ENCODE results near the gene MCM5.
"Not testable (repeated sequence)": the region's sequence is repeated elsewhere in the genome, so short reads cannot be mapped to it uniquely, and the experiment has no call there.

MCM5 gene

GRCh38 chr22:35379146-35379993, 20.6 kb upstream of the MCM5 start:
- ATAC-seq: no peak

GRCh38 chr22:35380013-35380412, 19.9 kb upstream of the MCM5 start:
- ATAC-seq: no peak

GRCh38 chr22:35380537-35381423, 19.2 kb upstream of the MCM5 start, which contains the start of gene HMOX1:
Gene HMOX1, plus strand, starts transcription at chr22:35381096. Its CDS starts 78 bp downstream, at chr22:35381174.
- ATAC-seq: peak; percentile 79 to 80

GRCh38 chr22:35381424-35382009, 18.4 kb upstream of the MCM5 start:
- ATAC-seq: no peak

- no peak for ATAC-seq
These were observed 16.3 kb upstream of the MCM5 start for GRCh38 chr22:35383679-35384071.

- no peak for ATAC-seq
These were observed 15.4 kb upstream of the MCM5 start for GRCh38 chr22:35384527-35384926.

- ATAC-seq: no peak
These were observed 14.9 kb upstream of the MCM5 start for GRCh38 chr22:35384975-35385588.

- no peak for ATAC-seq
These were observed 13.2 kb upstream of the MCM5 start for GRCh38 chr22:35386670-35387288.

GRCh38 chr22:35390933-35391332, 9.0 kb upstream of the MCM5 start:
- no peak for ATAC-seq

GRCh38 chr22:35392357-35392756, 7.6 kb upstream of the MCM5 start:
- ATAC-seq: no peak

- no peak for ATAC-seq
These were observed 6.6 kb upstream of the MCM5 start for GRCh38 chr22:35393116-35394010.

GRCh38 chr22:35394011-35394312, 6.0 kb upstream of the MCM5 start:
- ATAC-seq: no peak

GRCh38 chr22:35394810-35395563, 5.0 kb upstream of the MCM5 start:
- ATAC-seq: no peak

GRCh38 chr22:35396622-35397021, 3.3 kb upstream of the MCM5 start:
- not testable (repeated sequence) for ATAC-seq

GRCh38 chr22:35397095-35397904, 2.6 kb upstream of the MCM5 start:
- no peak for ATAC-seq

GRCh38 chr22:35398591-35398973, 1.4 kb upstream of the MCM5 start:
- ATAC-seq: no peak

GRCh38 chr22:35399114-35399677, 744 bp upstream of the MCM5 start:
- no peak for ATAC-seq

- ATAC-seq: peak; percentile 15 to 26
These were observed 506 bp downstream of the MCM5 start for GRCh38 chr22:35400501-35400790.

GRCh38 chr22:35401863-35402262, 1.9 kb downstream of the MCM5 start:
- ATAC-seq: no peak

GRCh38 chr22:35403356-35403755, 3.4 kb downstream of the MCM5 start:
- no peak for ATAC-seq

All from activated CD4-positive, CD25-positive, alpha-beta regulatory T cell treated with anti-CD3 and anti-CD28 coated beads, Interleukin-2, amount 50 U/mL, for 24 hours (primary cell).